Fibroblast of lung (primary cell): ENCODE measurements around the gene IER5L.

ENCODE experiments used
- EZH2 ChIP-seq: IDR thresholded peaks from 2 replicates; pipeline ENCODE4 v1.5.1; 2012; ENCODE audit warnings: low read length, control low read depth, mild to moderate bottlenecking; ENCODE audit errors: missing control alignments
- TF ChIP-seq, protein P1 (sequence below), 2 donors: IDR thresholded peaks in 1 of 2; conservative IDR thresholded peaks in 1 of 2; 1 replicate in 1 of 2; 2 replicates in 1 of 2; pipeline ENCODE4 v1.5.1; 2011 to 2012; ENCODE audit warnings: low read length in 2 of 2, control low read depth in 1 of 2, inconsistent platforms in 1 of 2, low read depth in 1 of 2, mild to moderate bottlenecking in 1 of 2

DNA sequence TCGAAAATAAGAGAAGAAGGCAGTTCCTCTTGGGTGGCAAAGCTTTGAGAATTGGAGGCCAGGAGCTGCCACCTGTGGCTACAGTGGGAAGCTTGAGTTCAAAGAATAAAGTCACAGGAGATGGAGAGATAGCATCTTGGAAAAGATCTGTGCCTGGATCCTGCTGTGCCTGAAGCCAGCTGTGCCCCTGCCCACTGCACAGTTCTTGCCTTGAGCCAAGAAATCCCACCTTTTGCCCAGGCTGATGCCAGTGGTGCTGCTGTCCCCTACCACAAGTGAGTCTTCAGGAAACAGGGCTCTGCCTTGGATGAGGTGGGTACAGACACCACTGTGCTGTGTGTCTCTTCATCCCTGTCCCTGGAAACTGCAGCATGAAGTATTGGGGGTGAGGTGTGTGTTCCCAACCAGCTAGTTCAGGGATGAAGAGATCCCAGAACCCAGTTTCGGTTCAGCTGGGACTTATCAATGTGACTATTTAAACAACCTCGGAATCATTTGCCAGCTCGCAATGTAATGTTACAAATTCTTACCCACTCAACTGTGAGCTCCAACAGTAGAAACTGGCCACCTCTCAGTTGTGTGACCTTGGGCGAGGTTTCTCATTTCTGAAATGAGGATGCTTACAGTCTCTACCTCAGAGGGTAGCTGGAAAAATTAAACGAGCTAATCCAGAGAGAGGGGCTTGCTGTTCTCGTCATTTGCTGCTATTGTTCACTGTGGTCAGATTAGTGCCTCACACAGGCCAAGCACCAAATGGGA, 5.9 kb downstream of the IER5L start:
- TF ChIP-seq, protein P1, sequence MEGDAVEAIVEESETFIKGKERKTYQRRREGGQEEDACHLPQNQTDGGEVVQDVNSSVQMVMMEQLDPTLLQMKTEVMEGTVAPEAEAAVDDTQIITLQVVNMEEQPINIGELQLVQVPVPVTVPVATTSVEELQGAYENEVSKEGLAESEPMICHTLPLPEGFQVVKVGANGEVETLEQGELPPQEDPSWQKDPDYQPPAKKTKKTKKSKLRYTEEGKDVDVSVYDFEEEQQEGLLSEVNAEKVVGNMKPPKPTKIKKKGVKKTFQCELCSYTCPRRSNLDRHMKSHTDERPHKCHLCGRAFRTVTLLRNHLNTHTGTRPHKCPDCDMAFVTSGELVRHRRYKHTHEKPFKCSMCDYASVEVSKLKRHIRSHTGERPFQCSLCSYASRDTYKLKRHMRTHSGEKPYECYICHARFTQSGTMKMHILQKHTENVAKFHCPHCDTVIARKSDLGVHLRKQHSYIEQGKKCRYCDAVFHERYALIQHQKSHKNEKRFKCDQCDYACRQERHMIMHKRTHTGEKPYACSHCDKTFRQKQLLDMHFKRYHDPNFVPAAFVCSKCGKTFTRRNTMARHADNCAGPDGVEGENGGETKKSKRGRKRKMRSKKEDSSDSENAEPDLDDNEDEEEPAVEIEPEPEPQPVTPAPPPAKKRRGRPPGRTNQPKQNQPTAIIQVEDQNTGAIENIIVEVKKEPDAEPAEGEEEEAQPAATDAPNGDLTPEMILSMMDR (conservative IDR thresholded peaks at IDR 0.05 in 1 of 2, IDR thresholded peaks at IDR 0.05 in 1 of 2; ENCODE audit: low read depth in 1 of 2, low read length in 2 of 2): no peak
- no peak for TF ChIP-seq EZH2
